G401 (cell line): Measurements from ENCODE around the gene DOCK2. TPM values are rescaled to one million over a fixed set of nuclear protein-coding genes. Genes with fewer than 3 reads are reported as not detected.

Source experiments
- DNase-seq: peaks from one replicate; pipeline ENCODE4 v3.0.0-alpha.2; 2015; ENCODE audit warnings: low spot score
- in situ Hi-C: cut with HindIII; loops from 2 replicates; pipeline ENCODE4 v1.10.0; 2016; ENCODE audit warnings: low sequenced_read_pairs, mixed read lengths
- total RNA-seq: library from RNA; depleted of rRNA; stranded (reverse); fragments of >200 nt; shearing (Covaris generic); gene quantifications from 2 replicates; pipeline ENCODE4 v1.2.3, GENCODE V29; 2014

The DOCK2 gene
- total RNA-seq, 1 experiment from 2014 or later, result not detected

DNA sequence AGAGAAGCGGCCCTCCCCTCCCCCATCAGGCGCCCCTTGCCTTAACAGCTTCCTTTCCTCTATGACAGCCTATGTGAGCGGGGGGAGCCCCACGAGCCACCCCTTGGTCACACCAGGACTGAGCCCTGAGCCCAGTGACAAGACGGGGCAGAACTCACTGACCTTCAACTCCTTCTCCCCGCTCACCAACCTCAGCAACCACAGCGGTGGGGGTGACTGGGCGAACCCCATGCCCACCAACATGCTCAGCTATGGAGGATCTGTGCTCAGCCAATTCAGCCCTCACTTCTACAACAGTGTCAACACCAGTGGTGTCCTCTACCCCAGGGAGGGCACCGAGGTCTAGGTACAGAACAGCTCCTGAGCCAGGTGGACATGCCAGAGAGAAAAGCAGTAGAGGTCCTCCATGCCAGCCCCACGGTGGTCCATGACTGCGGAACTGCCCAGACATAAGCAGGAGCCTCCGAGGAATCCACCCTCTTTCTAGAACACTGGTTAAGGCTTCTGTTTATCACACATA is 471.3 kb downstream of the DOCK2 start:
- no peak for DNase-seq
- in situ Hi-C loops, result no loop called here

DNA sequence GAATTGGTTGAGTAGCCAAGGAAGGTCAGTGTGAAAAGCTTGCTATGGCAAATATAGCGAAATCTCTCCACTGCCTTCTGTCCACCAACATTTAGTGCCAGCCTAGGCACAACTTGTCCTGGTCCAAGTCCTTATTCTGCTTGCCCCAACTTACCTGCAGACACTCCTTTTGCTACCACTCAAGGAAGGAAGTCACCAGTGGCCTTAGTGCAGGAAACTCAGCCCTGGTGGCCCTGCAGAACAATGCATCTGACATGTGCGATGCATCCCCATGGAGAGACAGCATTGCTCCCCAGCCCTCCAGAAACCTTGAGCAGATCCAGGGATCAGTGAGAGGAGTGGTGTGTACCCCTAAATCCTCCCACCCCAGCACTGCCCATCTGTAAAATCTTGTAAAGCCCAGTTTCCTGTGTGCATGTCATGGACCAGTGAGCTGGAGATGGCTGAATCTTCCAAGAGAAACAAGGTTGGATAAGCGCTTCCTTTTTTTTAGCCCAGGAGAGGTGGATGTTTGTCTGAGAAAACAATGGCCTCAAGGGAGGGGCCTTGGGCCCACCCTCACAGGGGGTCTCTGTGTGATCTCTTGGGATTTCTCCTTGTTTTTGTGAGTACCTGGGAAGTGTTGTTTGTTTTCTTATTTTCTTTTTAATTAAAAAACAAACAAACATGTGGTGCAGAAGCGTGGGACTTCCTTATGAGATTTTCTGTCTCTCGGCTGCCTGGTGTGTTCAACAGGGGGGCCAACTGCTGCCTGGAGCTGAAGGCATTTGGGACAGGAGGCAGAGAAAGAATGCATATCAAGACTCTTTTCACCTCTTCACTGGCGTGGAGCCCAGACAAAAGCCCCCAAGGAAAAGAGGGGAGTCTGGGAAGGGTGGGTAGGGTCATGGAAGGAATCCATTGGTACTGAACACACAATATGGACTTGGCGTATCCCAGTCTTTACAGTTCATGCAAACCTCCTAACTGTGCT is 472.3 kb downstream of the DOCK2 start:
- no peak for DNase-seq
- in situ Hi-C loops, result no loop called here

DNA sequence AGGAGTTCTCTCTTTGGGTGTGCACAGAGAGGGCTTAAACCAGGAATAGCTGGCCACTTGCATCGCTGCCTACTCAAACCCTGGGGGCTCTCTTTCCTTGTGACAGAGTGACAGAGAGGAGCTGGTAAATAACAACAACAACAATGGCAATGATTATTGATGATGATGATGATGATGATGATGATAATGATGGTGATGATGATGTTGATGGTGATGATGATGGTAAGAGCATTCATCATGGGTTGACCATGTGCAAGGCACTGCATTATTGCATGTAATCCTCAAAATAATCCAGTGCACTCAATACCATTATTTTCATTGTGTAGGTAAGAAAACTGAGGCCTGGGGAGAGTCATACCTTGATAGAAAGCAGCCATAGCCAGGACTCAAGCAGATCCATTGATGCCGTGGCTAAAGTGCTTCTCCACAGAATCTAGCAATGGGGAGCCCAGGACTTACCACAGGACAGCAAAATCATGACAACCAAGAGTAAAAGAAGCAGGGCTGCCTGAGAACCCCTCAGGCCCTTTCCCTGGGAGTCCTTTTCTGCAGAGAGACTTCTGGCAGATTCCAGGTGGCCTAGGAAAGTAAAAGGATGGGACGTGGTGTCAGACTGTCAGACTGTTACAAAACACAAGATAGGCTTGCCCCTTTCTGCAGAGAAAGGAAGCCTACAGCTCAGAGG is 473.5 kb downstream of the DOCK2 start:
- in situ Hi-C loops, result no loop called here
- no peak for DNase-seq

DNA sequence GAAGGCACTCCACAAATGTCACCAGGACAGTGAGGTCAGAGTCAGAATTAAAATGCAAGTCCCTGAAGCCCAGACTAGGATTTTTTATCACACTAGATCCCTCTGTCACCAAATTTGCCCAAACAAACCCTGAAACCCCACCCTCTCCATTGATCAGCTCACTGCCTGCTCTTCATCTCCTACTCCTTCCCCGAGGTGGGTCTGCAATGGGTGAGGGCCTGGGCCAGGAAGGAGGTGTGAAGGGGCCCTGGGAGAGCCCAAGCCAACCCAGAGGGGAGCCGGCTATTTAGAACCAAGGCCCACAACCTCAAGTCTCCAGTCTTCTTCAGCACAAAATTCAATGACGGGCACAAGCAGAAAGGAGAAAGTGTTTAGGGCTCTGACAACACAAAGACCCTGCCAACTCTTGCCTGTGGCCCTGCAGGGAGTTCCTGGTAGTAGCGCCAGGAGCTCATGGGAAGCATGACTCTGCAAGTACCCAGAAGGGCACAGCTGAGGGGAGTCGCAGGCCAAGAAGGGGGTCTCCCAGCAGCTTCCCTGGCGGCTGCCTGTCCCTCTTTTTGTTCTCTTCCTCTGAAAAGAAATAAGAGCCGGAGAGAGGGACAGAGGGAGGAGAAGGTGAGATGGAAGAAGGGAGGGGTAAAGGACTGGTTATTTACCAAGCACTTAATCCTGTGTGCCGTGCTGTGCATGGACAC is 474.2 kb downstream of the DOCK2 start:
- in situ Hi-C loops, result no loop called here
- no peak for DNase-seq

DNA sequence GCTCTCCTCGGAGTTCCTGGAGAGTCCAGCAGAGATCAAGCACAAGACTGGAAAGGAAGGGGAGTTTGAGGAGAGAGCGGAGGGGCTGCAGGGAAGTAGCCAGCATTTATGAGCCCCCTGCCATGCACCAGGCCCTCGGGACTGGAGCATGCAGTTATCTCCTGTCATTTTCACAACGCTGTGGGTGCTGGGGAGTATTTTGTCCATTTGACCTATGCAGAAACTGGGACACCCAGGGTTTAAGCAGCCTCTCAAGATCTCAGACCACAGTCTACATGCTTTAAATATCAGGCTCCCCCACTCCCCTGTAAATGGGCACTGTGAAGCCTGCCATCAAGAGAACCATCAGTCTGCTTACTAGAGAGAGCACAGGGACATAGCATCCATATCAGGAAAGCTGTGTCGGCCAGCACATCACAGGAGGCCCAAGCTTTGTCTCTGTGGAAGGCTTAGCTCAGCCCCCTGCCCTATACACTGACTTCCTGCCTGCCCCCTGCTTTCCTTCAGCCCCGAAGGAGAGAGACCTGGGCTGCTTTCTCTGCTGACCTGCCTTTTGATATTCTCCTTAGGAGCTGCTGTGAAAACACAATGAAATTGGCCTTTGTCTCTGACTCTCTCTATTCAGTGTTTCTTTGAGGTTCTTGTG is 475.9 kb downstream of the DOCK2 start:
- in situ Hi-C loops, result no loop called here
- no peak for DNase-seq

DNA sequence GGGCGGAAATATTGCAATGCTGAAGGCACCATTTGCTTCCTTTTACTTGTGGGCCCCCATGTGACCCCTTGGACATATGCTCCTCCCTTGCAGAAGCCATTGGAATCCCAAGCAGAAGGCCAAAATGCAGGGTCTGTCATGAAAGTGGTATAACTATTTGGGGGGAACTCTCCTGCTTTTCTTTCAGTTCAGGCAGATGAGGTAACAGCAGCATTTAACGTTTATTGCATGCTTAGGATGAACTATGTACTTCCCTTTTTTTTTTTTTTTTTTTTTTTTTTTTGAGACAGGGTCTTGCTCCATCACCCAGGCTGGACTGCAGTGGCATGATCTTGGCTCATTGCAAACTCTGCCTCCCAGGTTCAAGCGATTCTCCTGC is 476.4 kb downstream of the DOCK2 start:
- no peak for DNase-seq
- in situ Hi-C loops, result no loop called here

DNA sequence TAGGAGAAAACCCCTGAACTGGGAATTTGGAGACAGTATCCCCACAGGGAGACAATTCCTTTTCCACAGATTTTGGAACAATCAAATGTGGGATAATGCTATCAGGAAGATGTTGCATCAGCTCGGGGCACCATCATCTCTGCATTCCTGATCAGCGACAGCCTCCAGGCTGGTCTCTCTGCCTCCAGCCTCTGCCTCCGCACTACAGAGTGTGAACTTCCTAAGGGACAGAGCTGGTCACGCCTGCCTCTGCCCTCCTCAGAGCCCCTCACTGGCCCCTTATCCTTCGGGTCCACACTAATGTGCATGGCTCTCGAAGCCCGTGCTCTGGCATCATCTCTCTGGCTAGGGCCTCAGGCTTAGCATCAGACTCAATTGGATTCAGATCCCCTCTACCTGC is 477.2 kb downstream of the DOCK2 start:
- in situ Hi-C loops, result no loop called here

DNA sequence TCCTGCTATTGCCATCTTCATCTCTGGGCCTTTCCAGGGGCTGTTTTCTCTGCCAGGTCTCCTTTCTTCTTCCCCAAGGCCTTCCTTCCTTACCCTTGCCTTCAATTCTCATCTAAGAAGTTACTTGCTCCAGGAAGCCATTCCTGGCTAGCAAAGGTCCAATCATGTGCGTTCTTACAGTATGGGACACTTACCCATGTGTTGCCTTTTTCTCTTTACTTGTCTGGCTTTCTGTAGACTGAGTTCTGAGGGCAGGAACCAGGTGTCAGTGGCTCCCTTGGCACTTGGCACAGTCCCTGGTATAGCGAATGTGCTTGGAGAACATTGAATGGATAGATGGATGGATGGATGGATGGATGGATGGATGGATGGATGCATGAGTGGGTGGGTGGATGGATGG is 478.9 kb downstream of the DOCK2 start:
- no peak for DNase-seq
- in situ Hi-C loops, result no loop called here

More for the DNA sequence above, 477.2 kb downstream of the DOCK2 start:
- DNase-seq, result no peak

DNA sequence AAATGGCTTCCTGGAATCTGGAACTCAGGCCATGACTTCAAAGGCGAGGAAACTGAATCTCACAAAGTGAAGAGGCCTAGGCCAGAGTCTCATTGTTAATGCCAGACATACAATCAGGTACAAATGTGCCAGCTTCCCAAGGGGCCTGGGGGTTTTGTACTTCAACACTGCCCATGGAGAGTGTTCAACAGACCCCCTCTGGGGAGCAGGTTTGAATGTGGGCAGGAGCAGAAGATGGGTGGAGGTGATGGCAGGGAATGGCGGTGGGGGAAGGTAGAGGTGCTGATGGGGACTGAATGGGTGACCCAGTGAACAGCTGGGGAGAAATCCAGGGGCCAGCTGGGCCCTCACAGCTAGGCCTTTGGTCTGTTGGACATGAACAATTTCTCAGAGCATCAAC is 480.7 kb downstream of the DOCK2 start:
- no peak for DNase-seq
- in situ Hi-C loops, result no loop called here

DNA sequence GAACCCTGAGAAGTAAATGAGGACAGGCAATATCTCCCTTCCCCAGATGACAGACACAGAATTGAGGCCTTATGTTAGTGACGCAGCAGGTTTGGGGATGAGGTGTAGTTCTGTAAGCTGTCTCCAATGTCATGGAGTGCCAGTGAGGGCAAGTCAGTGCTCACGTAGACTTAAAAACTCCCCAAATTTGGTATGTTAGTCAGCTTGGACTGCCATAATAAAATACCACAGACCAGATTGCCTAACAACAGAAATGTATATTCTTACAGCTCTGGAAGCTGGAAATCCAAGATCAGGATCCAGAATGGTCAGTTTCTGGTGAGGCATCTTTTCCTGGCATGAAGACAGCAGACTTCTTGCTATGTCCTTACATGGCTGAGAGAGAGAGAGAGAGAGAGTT is 483.5 kb downstream of the DOCK2 start:
- no peak for DNase-seq

DNA sequence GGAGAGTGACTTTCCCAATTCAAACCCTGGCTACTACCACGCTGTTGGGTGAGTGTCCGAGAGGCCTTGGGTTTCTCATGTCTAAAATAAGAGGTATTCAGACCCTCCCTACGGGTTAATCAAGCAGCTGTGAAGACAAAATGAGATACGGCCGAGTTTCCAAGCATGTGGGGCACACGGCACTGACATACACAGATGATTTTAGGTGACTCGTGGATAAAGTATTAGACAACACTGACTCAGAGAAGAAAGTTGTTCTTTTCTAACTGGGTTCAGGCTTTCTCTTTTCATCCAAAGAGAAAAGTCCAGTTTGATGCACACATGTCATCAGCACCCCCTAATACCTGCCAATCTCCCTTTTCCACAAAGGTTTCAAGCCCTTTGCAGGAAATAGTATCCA is 484.2 kb downstream of the DOCK2 start:
- no peak for DNase-seq
- in situ Hi-C loops, result no loop called here

More for the DNA sequence above, 483.5 kb downstream of the DOCK2 start:
- in situ Hi-C loops, result no loop called here

DNA sequence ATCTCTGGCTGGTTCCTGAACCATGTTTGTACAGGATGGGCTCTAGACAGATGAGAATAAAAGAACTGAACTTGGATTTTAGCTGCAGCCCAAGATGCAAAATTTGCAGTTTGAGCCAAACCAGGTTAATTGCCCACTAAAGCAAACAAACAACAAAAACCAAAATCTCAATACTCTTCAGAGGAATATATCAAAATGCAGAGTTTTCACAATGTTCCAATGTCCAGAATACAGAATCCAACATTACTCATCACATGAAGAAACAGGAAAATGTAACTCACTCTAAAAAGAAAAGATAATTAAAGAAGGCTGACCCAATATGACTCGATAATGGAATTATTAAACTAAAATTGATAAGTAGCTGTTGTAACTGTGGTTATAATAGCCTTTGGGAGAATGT is 489.0 kb downstream of the DOCK2 start:
- in situ Hi-C loops, result no loop called here

DNA sequence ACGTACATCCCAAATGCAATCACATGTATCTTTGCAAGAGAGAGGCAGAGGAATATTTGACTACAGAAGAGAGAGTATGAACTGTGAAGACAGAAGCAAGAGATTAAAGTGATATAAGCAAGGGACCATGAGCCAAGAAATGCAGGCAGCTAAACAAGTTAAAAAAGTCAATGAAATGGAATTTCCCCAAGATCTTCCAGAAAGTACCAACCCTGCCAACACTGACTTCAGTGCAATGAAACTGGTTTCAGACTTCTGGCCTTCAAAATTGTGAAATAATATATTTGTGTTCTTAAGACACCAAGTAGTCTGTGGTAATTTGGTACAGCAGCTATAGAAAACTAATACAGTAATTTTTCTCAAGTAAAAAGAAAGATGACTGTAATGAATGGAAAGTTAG is 489.6 kb downstream of the DOCK2 start:
- in situ Hi-C loops, result no loop called here
- no peak for DNase-seq

More for the DNA sequence above, 489.0 kb downstream of the DOCK2 start:
- no peak for DNase-seq

DNA sequence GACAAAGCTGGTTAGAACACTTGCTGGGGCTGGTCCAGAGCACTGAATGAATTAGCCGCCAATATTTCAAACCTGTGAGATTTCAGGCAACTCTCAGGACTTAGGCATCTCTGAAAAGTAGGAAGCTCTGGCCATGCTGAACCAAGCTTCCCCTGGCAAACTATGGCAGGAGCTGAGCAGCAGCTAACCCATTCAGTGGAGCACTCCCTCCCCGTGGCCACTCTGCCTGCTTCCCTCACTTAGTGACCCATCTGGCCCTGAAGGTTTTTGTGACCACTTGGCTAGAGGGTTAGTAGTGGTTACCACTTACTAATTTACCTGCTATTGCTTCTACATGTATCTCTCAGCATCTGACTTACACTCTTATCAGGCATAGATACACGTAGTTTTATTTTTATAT is 494.2 kb downstream of the DOCK2 start:
- in situ Hi-C loops, result no loop called here
- DNase-seq, result no peak

DNA sequence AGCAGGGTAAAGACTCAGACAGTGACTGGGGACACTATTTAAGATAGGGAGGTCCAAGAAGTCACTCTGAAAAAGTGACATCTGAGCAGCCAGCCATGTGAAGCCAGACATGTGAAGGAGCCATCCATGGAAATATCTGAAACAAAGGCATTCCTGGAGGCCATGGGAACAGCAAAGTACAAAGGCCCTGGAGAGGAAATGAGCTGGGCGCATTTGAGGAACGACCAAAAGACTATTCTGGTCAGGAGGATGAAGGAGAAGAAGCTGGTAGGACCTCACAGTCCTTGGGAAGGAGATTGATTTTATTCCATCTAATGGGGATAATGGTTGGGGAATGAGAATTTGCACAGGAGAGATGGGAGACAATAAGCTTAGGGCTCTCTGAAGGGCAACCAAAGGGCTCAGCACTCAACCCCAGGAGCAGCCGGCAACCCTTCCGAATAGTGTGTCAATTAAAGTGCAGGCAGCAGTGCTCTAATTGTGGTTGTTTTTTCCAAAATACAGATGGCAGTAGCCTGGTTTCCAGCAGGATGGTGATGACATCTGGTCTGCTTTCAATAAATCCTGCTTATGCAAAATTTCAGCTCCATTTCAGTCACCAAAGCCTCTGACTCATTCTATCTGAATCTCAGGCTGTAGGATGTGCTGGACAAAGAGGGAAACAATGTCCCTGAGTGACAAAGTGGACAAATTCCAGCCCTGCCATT is 495.3 kb downstream of the DOCK2 start:
- DNase-seq, result no peak
- in situ Hi-C loops, result no loop called here
